ENCODE measurements around the gene METTL22. TPM values are rescaled to one million over a fixed set of nuclear protein-coding genes. Genes with fewer than 3 reads are reported as not detected.

Gene METTL22
- total and polyA plus RNA-seq, 2 donors from 2014 or later = 12.0 to 26.2 TPM

GRCh38 chr16:8620535-8620934, 963 bp upstream of the METTL22 start:
- peaks cover 0 to 4% (median 0%) of the 10 kb centered on the region in 3 donors for H3K4me1 ChIP-seq (ENCODE audit: control insufficient read depth in 2 of 3, insufficient read depth in 2 of 3, low read depth in 1 of 3, low read length in 3 of 3)
- no peak for FAIRE-seq

GRCh38 chr16:8621222-8621571, 301 bp upstream of the METTL22 start:
- intact Hi-C loops (cut with DNase I) = no loop called here
- H3K27ac ChIP-seq (ENCODE audit: low read depth in 2 of 2, low read length in 2 of 2) = no peak overlapping the region
- H3K4me1 ChIP-seq (ENCODE audit: control insufficient read depth in 2 of 3, insufficient read depth in 2 of 3, low read depth in 1 of 3, low read length in 3 of 3) = peaks cover 0 to 4% (median 0%) of the 10 kb centered on the region in 3 donors
- no peaks in the 10 kb centered on the region for H3K27me3 ChIP-seq (ENCODE audit: control insufficient read depth, insufficient read depth, low read length)
- H3K36me3 ChIP-seq (ENCODE audit: control insufficient read depth in 2 of 3, insufficient read depth in 3 of 3, low read length in 3 of 3) = peaks cover 2 to 6% (median 3%) of the 10 kb centered on the region in 3 donors
- H3K9ac ChIP-seq (ENCODE audit: low read length in 3 of 3) = no peak overlapping the region
- no peak for TF ChIP-seq CTCF (IDR thresholded peaks at IDR 0.05; ENCODE audit: borderline replicate concordance, extremely low read depth, insufficient read depth)
- H3K4me3 ChIP-seq (ENCODE audit: low read length in 3 of 3) = peak overlapping the region; percentile 7 to 97 (median 96)
- FAIRE-seq (no peak), DNase-seq (no peak)
- no peaks in the 10 kb centered on the region for H3K9me3 ChIP-seq (ENCODE audit: control insufficient read depth in 2 of 3, insufficient read depth in 1 of 3, low read length in 3 of 3)

More at GRCh38 chr16:8620535-8620934, 963 bp upstream of the METTL22 start:
- Histone ChIP-seq H3K4me3 (ENCODE audit: low read length in 3 of 3) (no peak overlapping the region), H3K36me3 (ENCODE audit: control insufficient read depth in 2 of 3, insufficient read depth in 3 of 3, low read length in 3 of 3) (peaks cover 0 to 2% (median 2%) of the 10 kb centered on the region in 3 donors), H3K27me3 (ENCODE audit: control insufficient read depth, insufficient read depth, low read length) (no peaks in the 10 kb centered on the region), H3K9ac (ENCODE audit: low read length in 3 of 3) (no peak overlapping the region), H3K9me3 (ENCODE audit: control insufficient read depth in 2 of 3, insufficient read depth in 1 of 3, low read length in 3 of 3) (no peaks in the 10 kb centered on the region), H3K27ac (ENCODE audit: low read depth in 2 of 2, low read length in 2 of 2) (no peak overlapping the region)
- intact Hi-C loops (cut with DNase I) = no loop called here
- no peak for TF ChIP-seq CTCF (IDR thresholded peaks at IDR 0.05; ENCODE audit: borderline replicate concordance, extremely low read depth, insufficient read depth)
- no peak for DNase-seq

DNA sequence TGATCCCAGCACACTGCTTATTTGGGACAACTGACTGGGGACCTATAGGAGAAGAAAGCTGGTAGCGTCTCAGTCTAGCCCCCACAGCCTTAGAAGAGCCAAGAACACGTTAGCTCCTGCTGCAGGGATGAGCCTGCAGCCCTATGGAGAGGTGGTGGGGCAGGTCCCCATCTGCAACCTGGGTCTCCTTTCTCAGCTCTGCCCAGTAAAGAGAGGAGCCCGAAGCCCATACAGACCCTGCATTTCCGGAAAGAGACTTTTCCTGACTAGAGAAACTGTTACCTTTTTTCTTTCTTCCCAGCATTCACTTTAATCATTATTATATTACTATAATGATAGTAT, 788 bp downstream of the METTL22 start:
- H3K4me3 ChIP-seq (ENCODE audit: low read length in 3 of 3) = peak overlapping the region; percentile 71 to 97 (median 96)
- intact Hi-C loops (cut with DNase I) = no loop called here
- TF ChIP-seq CTCF (IDR thresholded peaks at IDR 0.05; ENCODE audit: borderline replicate concordance, extremely low read depth, insufficient read depth) = no peak
- peaks cover 0 to 4% (median 0%) of the 10 kb centered on the region in 3 donors for H3K4me1 ChIP-seq (ENCODE audit: control insufficient read depth in 2 of 3, insufficient read depth in 2 of 3, low read depth in 1 of 3, low read length in 3 of 3)
- DNase-seq (no peak), FAIRE-seq (no peak)
- no peaks in the 10 kb centered on the region for H3K9me3 ChIP-seq (ENCODE audit: control insufficient read depth in 2 of 3, insufficient read depth in 1 of 3, low read length in 3 of 3)
- H3K27ac ChIP-seq (ENCODE audit: low read depth in 2 of 2, low read length in 2 of 2) = no peak overlapping the region
- H3K27me3 ChIP-seq (ENCODE audit: control insufficient read depth, insufficient read depth, low read length) = no peaks in the 10 kb centered on the region
- H3K36me3 ChIP-seq (ENCODE audit: control insufficient read depth in 2 of 3, insufficient read depth in 3 of 3, low read length in 3 of 3) = peaks cover 2 to 11% (median 9%) of the 10 kb centered on the region in 3 donors
- H3K9ac ChIP-seq (ENCODE audit: low read length in 3 of 3) = peak overlapping the region; percentile 71 to 96 (median 82)

- DNase-seq (no peak), FAIRE-seq (no peak)
- no peaks in the 10 kb centered on the region for H3K9me3 ChIP-seq (ENCODE audit: control insufficient read depth in 2 of 3, insufficient read depth in 1 of 3, low read length in 3 of 3)
- intact Hi-C loops (cut with DNase I) = no loop called here
- H3K27me3 ChIP-seq (ENCODE audit: control insufficient read depth, insufficient read depth, low read length) = no peaks in the 10 kb centered on the region
- H3K9ac ChIP-seq (ENCODE audit: low read length in 3 of 3) = no peak overlapping the region
- no peak overlapping the region for H3K27ac ChIP-seq (ENCODE audit: low read depth in 2 of 2, low read length in 2 of 2)
- peaks cover 2 to 23% (median 15%) of the 10 kb centered on the region in 3 donors for H3K36me3 ChIP-seq (ENCODE audit: control insufficient read depth in 2 of 3, insufficient read depth in 3 of 3, low read length in 3 of 3)
- peaks cover 0 to 4% (median 0%) of the 10 kb centered on the region in 3 donors for H3K4me1 ChIP-seq (ENCODE audit: control insufficient read depth in 2 of 3, insufficient read depth in 2 of 3, low read depth in 1 of 3, low read length in 3 of 3)
- H3K4me3 ChIP-seq (ENCODE audit: low read length in 3 of 3) = no peak overlapping the region
- no peak for TF ChIP-seq CTCF (IDR thresholded peaks at IDR 0.05; ENCODE audit: borderline replicate concordance, extremely low read depth, insufficient read depth)
Measured at GRCh38 chr16:8623634-8624033, 2.1 kb downstream of the METTL22 start.
